ENCODE data around the gene FYB2.

Gene FYB2

GRCh38 chr1:56819387-56819899 is at the start of gene FYB2:
Gene FYB2 (minus strand): TSS chr1:56819404. CDS start chr1:56819290, 114 bp downstream.
- no peak for DNase-seq (ENCODE audit: low read depth in 3 of 3)

GRCh38 chr1:56868761-56869160 is 49.6 kb upstream of the FYB2 start:
- no peak for DNase-seq (ENCODE audit: low read depth in 3 of 3)

- DNase-seq (ENCODE audit: low read depth in 3 of 3), result no peak
Observed at GRCh38 chr1:56867491-56867890, 48.3 kb upstream of the FYB2 start.

GRCh38 chr1:56866656-56867055 is 47.5 kb upstream of the FYB2 start:
- no peak for DNase-seq (ENCODE audit: low read depth in 3 of 3)

GRCh38 chr1:56864430-56864829 is 45.2 kb upstream of the FYB2 start:
- DNase-seq (ENCODE audit: low read depth in 3 of 3), result no peak

GRCh38 chr1:56863265-56863992 is 44.2 kb upstream of the FYB2 start:
- no peak for DNase-seq (ENCODE audit: low read depth in 3 of 3)

- DNase-seq (ENCODE audit: low read depth in 3 of 3), result no peak
Observed at GRCh38 chr1:56859287-56859686, 40.1 kb upstream of the FYB2 start.

GRCh38 chr1:56856186-56856585 is 37.0 kb upstream of the FYB2 start:
- DNase-seq (ENCODE audit: low read depth in 3 of 3), result no peak

- no peak for DNase-seq (ENCODE audit: low read depth in 3 of 3)
Observed at GRCh38 chr1:56855190-56855589, 36.0 kb upstream of the FYB2 start.

- no peak for DNase-seq (ENCODE audit: low read depth in 3 of 3)
Observed at GRCh38 chr1:56854521-56855099, 35.4 kb upstream of the FYB2 start, which contains the start of gene C8A. Gene C8A (plus strand): TSS chr1:56854797. CDS start chr1:56854902, 105 bp downstream.

GRCh38 chr1:56852476-56852875 is 33.3 kb upstream of the FYB2 start:
- no peak for DNase-seq (ENCODE audit: low read depth in 3 of 3)

- no peak for DNase-seq (ENCODE audit: low read depth in 3 of 3)
Observed at GRCh38 chr1:56850922-56851321, 31.7 kb upstream of the FYB2 start.

GRCh38 chr1:56850411-56850810 is 31.2 kb upstream of the FYB2 start:
- DNase-seq (ENCODE audit: low read depth in 3 of 3), result no peak

GRCh38 chr1:56849750-56850149 is 30.5 kb upstream of the FYB2 start:
- no peak for DNase-seq (ENCODE audit: low read depth in 3 of 3)

- no peak for DNase-seq (ENCODE audit: low read depth in 3 of 3)
Observed at GRCh38 chr1:56845343-56845742, 26.1 kb upstream of the FYB2 start.

GRCh38 chr1:56844545-56845136 is 25.4 kb upstream of the FYB2 start:
- no peak for DNase-seq (ENCODE audit: low read depth in 3 of 3)

GRCh38 chr1:56843544-56843943 is 24.3 kb upstream of the FYB2 start:
- DNase-seq (ENCODE audit: low read depth in 3 of 3), result no peak

- no peak for DNase-seq (ENCODE audit: low read depth in 3 of 3)
Observed at GRCh38 chr1:56838759-56839158, 19.6 kb upstream of the FYB2 start.

- no peak for DNase-seq (ENCODE audit: low read depth in 3 of 3)
Observed at GRCh38 chr1:56837244-56837939, 18.2 kb upstream of the FYB2 start.

- DNase-seq (ENCODE audit: low read depth in 3 of 3), result no peak
Observed at GRCh38 chr1:56836359-56836758, 17.2 kb upstream of the FYB2 start.

- no peak for DNase-seq (ENCODE audit: low read depth in 3 of 3)
Observed at GRCh38 chr1:56835657-56836056, 16.5 kb upstream of the FYB2 start.

GRCh38 chr1:56834137-56834900 is 15.1 kb upstream of the FYB2 start:
- no peak for DNase-seq (ENCODE audit: low read depth in 3 of 3)
